Thyroid gland (tissue), 4 donors: ENCODE data around the gene AFAP1.

Source experiments
- POLR2A ChIP-seq, 2 donors: fragments of 450-650 bp; IDR thresholded peaks; one replicate each; pipeline ENCODE4 v1.6.1; 2017; ENCODE audit warnings: antibody characterized with exemption in 2 of 2, mild to moderate bottlenecking in 2 of 2, moderate library complexity in 1 of 2
- TF ChIP-seq, protein P1 (sequence below), 6 experiments: fragments of 200-600 bp in 3 of 6; fragments of 450-650 bp in 3 of 6; sonication (generic) in 3 of 6; IDR thresholded peaks; one replicate each; pipeline ENCODE4 v1.5.1; 2016 to 2019; ENCODE audit warnings: antibody characterized with exemption in 6 of 6, mild to moderate bottlenecking in 2 of 6, inconsistent platforms in 1 of 6, moderate library complexity in 1 of 6

DNA sequence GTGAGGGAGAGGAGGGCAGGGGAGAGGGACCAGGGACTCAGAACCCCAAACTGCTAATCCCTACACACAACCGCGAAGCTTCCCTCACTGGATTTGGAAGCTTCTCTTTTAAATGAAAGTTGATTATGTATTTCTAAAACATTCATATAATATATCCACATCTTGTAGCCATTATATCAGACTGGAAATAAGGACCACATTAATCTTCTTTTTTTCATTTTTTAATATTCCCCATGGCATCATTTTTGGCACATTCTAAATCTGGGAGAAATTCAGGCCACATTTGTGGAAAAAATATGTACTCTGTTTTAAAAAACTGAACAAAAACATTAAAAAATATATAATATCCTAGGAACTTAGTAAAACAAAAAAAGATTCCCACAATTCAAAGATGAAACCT is 97.8 kb downstream of the AFAP1 start:
- TF ChIP-seq, protein P1, sequence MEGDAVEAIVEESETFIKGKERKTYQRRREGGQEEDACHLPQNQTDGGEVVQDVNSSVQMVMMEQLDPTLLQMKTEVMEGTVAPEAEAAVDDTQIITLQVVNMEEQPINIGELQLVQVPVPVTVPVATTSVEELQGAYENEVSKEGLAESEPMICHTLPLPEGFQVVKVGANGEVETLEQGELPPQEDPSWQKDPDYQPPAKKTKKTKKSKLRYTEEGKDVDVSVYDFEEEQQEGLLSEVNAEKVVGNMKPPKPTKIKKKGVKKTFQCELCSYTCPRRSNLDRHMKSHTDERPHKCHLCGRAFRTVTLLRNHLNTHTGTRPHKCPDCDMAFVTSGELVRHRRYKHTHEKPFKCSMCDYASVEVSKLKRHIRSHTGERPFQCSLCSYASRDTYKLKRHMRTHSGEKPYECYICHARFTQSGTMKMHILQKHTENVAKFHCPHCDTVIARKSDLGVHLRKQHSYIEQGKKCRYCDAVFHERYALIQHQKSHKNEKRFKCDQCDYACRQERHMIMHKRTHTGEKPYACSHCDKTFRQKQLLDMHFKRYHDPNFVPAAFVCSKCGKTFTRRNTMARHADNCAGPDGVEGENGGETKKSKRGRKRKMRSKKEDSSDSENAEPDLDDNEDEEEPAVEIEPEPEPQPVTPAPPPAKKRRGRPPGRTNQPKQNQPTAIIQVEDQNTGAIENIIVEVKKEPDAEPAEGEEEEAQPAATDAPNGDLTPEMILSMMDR (IDR thresholded peaks at IDR 0.05) = no peak
- TF ChIP-seq POLR2A (IDR thresholded peaks at IDR 0.05) = no peak
